ENCODE results near the gene UBE2D2. TPM values are rescaled to one million over a fixed set of nuclear protein-coding genes. Genes with fewer than 3 reads are reported as not detected.
A peak's percentile ranks its signal among the peaks of the same experiment; 100 is the strongest.

The UBE2D2 gene
- total and polyA plus RNA-seq, 2 of the 13 experiments (the other 11 are each of a cell fraction or from before 2014, with no cell fraction given): 79.1 to 109 TPM

DNA sequence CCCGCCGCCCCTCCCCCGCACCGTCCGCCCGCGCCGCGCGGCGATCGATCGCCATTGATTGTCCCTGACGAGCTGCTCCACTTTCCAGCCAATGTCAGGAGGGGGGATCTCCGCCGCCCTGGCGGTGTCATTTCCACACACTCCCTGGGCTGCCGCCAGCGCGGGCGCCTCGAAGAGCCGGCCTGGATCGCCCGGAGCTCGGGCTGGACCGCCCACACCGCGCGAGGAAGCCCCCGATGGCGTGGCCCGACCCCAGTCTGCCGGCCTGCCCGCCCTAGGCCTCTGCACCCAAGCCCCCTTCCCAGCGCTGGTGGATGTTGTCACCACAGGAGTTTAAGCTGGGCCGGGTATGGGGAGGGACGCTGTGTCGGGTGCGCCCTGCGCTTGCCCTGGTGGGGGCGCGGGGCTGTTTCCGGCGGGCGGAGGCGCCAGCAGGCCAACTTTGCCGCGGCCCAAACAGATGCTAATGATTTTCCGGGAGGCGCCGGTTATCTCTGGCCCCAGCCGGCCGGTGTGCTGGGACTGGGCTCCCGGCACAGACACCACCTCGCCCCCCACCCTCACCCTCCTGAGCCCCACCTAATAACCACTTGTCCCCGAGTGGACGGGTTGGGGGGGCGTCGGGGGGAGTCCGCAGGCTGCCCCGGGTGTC lies 76.4 kb downstream of the UBE2D2 start (continued):
- TF ChIP-seq, protein P1, sequence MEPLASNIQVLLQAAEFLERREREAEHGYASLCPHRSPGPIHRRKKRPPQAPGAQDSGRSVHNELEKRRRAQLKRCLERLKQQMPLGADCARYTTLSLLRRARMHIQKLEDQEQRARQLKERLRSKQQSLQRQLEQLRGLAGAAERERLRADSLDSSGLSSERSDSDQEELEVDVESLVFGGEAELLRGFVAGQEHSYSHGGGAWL (CRISPR knock-in tag; IDR thresholded peaks at IDR 0.05): peak; percentile 63; the same call in 1 of the 2 replicates
- TF ChIP-seq CENPT (CRISPR knock-in tag; IDR thresholded peaks at IDR 0.05; ENCODE audit: low read depth): no peak
- TF ChIP-seq ZNF224 (CRISPR knock-in tag; IDR thresholded peaks at IDR 0.05): no peak
- TF ChIP-seq SMYD3 (CRISPR knock-in tag; IDR thresholded peaks at IDR 0.05): 0 out of 2 replicates have a peak, but pooled peaks have one; percentile 46
- no peak for TF ChIP-seq CAMTA2 (CRISPR knock-in tag; IDR thresholded peaks at IDR 0.05; ENCODE audit: borderline replicate concordance)
- TF ChIP-seq ZNF749 (CRISPR knock-in tag; IDR thresholded peaks at IDR 0.05; ENCODE audit: borderline replicate concordance): no peak; the same call in 1 of the 2 replicates
- TF ChIP-seq ATRX (CRISPR knock-in tag; IDR thresholded peaks at IDR 0.05; ENCODE audit: borderline replicate concordance): no peak
- peak; percentile 93; the same call in 1 of the 2 replicates for TF ChIP-seq GTF3A (CRISPR knock-in tag; conservative IDR thresholded peaks at IDR 0.05)
- no peak; the same call in 1 of the 2 replicates for TF ChIP-seq ZIK1 (CRISPR knock-in tag; IDR thresholded peaks at IDR 0.05; ENCODE audit: borderline replicate concordance, low read depth)
- TF ChIP-seq FLYWCH1 (CRISPR knock-in tag; IDR thresholded peaks at IDR 0.05): no peak
- no peak for TF ChIP-seq ZNF841 (CRISPR knock-in tag; IDR thresholded peaks at IDR 0.05; ENCODE audit: borderline replicate concordance)
- TF ChIP-seq MLLT10 (CRISPR knock-in tag; IDR thresholded peaks at IDR 0.05): no peak
- TF ChIP-seq ZNF317 (CRISPR knock-in tag; IDR thresholded peaks at IDR 0.05): no peak
- peak; percentile 34 for TF ChIP-seq CBX1 (IDR thresholded peaks at IDR 0.05; ENCODE audit: low read depth)
- TF ChIP-seq ZNF354B (CRISPR knock-in tag; IDR thresholded peaks at IDR 0.05): no peak; the same call in 1 of the 2 replicates
- no peak for TF ChIP-seq BRD4 (CRISPR knock-in tag; IDR thresholded peaks at IDR 0.05)
- peak; percentile 57 for TF ChIP-seq ZNF629 (CRISPR knock-in tag; conservative IDR thresholded peaks at IDR 0.05)
- peak; percentile 79 for TF ChIP-seq ZMYM4 (CRISPR knock-in tag; IDR thresholded peaks at IDR 0.05)
- TF ChIP-seq THYN1 (CRISPR knock-in tag; IDR thresholded peaks at IDR 0.05; ENCODE audit: borderline replicate concordance, low read depth): no peak
- no peak; the same call in 1 of the 2 replicates for TF ChIP-seq TP53 (CRISPR knock-in tag; conservative IDR thresholded peaks at IDR 0.05)
- TF ChIP-seq, protein P2, sequence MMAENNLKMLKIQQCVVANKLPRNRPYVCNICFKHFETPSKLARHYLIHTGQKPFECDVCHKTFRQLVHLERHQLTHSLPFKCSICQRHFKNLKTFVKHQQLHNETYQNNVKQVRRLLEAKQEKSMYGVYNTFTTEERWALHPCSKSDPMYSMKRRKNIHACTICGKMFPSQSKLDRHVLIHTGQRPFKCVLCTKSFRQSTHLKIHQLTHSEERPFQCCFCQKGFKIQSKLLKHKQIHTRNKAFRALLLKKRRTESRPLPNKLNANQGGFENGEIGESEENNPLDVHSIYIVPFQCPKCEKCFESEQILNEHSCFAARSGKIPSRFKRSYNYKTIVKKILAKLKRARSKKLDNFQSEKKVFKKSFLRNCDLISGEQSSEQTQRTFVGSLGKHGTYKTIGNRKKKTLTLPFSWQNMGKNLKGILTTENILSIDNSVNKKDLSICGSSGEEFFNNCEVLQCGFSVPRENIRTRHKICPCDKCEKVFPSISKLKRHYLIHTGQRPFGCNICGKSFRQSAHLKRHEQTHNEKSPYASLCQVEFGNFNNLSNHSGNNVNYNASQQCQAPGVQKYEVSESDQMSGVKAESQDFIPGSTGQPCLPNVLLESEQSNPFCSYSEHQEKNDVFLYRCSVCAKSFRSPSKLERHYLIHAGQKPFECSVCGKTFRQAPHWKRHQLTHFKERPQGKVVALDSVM (CRISPR knock-in tag; IDR thresholded peaks at IDR 0.05): peak; percentile 11; the same call in 1 of the 2 replicates
- TF ChIP-seq RARA (CRISPR knock-in tag; IDR thresholded peaks at IDR 0.05): peak; percentile 73
- TF ChIP-seq, protein P3, sequence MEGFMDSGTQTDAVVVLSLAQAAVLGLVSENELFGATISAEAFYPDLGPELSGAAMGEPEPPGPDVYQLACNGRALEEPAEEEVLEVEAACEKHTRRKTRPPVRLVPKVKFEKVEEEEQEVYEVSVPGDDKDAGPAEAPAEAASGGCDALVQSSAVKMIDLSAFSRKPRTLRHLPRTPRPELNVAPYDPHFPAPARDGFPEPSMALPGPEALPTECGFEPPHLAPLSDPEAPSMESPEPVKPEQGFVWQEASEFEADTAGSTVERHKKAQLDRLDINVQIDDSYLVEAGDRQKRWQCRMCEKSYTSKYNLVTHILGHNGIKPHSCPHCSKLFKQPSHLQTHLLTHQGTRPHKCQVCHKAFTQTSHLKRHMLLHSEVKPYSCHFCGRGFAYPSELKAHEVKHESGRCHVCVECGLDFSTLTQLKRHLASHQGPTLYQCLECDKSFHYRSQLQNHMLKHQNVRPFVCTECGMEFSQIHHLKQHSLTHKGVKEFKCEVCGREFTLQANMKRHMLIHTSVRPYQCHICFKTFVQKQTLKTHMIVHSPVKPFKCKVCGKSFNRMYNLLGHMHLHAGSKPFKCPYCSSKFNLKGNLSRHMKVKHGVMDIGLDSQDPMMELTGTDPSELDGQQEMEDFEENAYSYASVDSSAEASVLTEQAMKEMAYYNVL (CRISPR knock-in tag; IDR thresholded peaks at IDR 0.05; ENCODE audit: borderline replicate concordance): 0 out of 2 replicates have a peak, but pooled peaks have one; percentile 16
- TF ChIP-seq, protein P4, sequence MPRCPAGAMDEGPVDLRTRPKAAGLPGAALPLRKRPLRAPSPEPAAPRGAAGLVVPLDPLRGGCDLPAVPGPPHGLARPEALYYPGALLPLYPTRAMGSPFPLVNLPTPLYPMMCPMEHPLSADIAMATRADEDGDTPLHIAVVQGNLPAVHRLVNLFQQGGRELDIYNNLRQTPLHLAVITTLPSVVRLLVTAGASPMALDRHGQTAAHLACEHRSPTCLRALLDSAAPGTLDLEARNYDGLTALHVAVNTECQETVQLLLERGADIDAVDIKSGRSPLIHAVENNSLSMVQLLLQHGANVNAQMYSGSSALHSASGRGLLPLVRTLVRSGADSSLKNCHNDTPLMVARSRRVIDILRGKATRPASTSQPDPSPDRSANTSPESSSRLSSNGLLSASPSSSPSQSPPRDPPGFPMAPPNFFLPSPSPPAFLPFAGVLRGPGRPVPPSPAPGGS (CRISPR knock-in tag; IDR thresholded peaks at IDR 0.05): peak; percentile 79; the same call in 1 of the 2 replicates
- peak; percentile 60 for TF ChIP-seq MED8 (CRISPR knock-in tag; IDR thresholded peaks at IDR 0.05; ENCODE audit: insufficient replicate concordance)
- no peak for TF ChIP-seq HMGA1 (CRISPR knock-in tag; conservative IDR thresholded peaks at IDR 0.05)
